ENCODE results near the gene N4BP2L2. TPM values are rescaled to one million over a fixed set of nuclear protein-coding genes. Genes with fewer than 3 reads are reported as not detected.

Gene N4BP2L2
- total and polyA plus RNA-seq, 2 donors (not counting 3 experiments of a cell fraction or from before 2014, with no cell fraction given), result 21.7 to 101 TPM

DNA sequence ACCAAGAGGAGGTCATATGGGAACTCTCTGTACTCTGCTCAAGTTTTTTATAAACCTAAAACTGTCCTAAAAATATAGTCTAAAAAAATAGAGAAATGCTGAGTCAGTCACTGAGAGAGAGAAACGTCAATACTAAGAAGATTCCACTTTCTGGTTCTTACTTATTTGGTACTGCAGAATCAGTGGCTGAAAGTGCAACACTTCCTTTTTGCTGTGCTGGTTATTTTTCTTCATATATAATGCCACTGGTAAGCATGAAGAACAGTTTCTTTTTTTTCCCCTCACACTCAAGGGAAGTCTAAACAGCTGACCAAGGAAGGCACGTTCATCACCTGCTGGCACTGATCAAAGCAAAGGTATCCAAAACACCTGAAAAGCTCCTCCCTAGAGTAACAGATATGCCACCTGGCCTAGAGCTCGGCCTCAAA is 66.4 kb downstream of the N4BP2L2 start:
- DNase-seq (ENCODE audit: low read depth, low spot score), result no peak
- no peak overlapping the region for H3K4me3 ChIP-seq (replicated peaks in 1 of 3; ENCODE audit: insufficient read depth in 1 of 3, low read depth in 1 of 3, low read length in 3 of 3)
- H3K4me2 ChIP-seq (ENCODE audit: insufficient read depth, low read length), result no peak overlapping the region
- no peaks in the 10 kb centered on the region for H3K9me1 ChIP-seq (replicated peaks; ENCODE audit: control insufficient read depth, extremely low read depth, insufficient read depth, low read length)
- no peak overlapping the region for H2AFZ ChIP-seq (ENCODE audit: low read depth, low read length)
- no peak overlapping the region for H3K27ac ChIP-seq (ENCODE audit: insufficient read depth, low read depth, low read length)
- H3K27me3 ChIP-seq (ENCODE audit: control insufficient read depth in 2 of 2, insufficient read depth in 2 of 2, low read length in 2 of 2), result no peaks in the 10 kb centered on the region
- no peak for FAIRE-seq
- dilution Hi-C loops (cut with MboI; ENCODE audit: extremely low pct_ligation_motif_present, low sequenced_read_pairs), result no loop called here
- H4K20me1 ChIP-seq (replicated peaks; ENCODE audit: control insufficient read depth, extremely low read depth, insufficient read depth, low read length), result no peaks in the 10 kb centered on the region
- no TSS peak for BruUV-seq (replicated peaks)
- intact Hi-C loops (cut with micrococcal nuclease), result no loop called here
- no peaks in the 10 kb centered on the region for H3K79me2 ChIP-seq (ENCODE audit: control insufficient read depth, insufficient read depth, low read length)
- peaks cover 0 to 2% of the 10 kb centered on the region in 2 experiments for H3K36me3 ChIP-seq (ENCODE audit: control insufficient read depth in 2 of 2, extremely low read depth in 1 of 2, insufficient read depth in 2 of 2, low read length in 2 of 2)
- H3K4me1 ChIP-seq (ENCODE audit: control insufficient read depth, extremely low read depth, insufficient read depth, low read length), result no peaks in the 10 kb centered on the region
- CTCF ChIA-PET, result interaction anchor here (1.7 kb wide), 1 partner anchor 9 kb away, joined by 5 read pairs; no protein-coding TSS in a partner anchor
- no peaks in the 10 kb centered on the region for H3K9me3 ChIP-seq (replicated peaks; ENCODE audit: control insufficient read depth, insufficient read depth, low read length)
- POLR2A ChIA-PET, result no interaction called here
- TF ChIP-seq JUN (IDR thresholded peaks at IDR 0.05; ENCODE audit: borderline replicate concordance, insufficient read depth, insufficient read length, low read depth) (no peak), POLR2A (IDR thresholded peaks at IDR 0.05; ENCODE audit: low read depth, low read length) (no peak), GATA2 (IDR thresholded peaks at IDR 0.05; ENCODE audit: insufficient read depth, insufficient read length, low read depth, low read length) (no peak), MYC (IDR thresholded peaks at IDR 0.05; ENCODE audit: low read depth, low read length) (no peak), POLR2AphosphoS5 (IDR thresholded peaks at IDR 0.05; ENCODE audit: insufficient read depth, low read depth, low read length) (no peak), FOS (IDR thresholded peaks at IDR 0.05; ENCODE audit: borderline replicate concordance, insufficient read depth, low read length) (no peak), EZH2 (IDR thresholded peaks at IDR 0.05; ENCODE audit: borderline replicate concordance, low read depth, low read length, severe bottlenecking) (no peak)
- TF ChIP-seq, protein P1, sequence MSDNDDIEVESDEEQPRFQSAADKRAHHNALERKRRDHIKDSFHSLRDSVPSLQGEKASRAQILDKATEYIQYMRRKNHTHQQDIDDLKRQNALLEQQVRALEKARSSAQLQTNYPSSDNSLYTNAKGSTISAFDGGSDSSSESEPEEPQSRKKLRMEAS (IDR thresholded peaks at IDR 0.05; ENCODE audit: insufficient read depth, insufficient read length), result no peak
- TF ChIP-seq, protein P2, sequence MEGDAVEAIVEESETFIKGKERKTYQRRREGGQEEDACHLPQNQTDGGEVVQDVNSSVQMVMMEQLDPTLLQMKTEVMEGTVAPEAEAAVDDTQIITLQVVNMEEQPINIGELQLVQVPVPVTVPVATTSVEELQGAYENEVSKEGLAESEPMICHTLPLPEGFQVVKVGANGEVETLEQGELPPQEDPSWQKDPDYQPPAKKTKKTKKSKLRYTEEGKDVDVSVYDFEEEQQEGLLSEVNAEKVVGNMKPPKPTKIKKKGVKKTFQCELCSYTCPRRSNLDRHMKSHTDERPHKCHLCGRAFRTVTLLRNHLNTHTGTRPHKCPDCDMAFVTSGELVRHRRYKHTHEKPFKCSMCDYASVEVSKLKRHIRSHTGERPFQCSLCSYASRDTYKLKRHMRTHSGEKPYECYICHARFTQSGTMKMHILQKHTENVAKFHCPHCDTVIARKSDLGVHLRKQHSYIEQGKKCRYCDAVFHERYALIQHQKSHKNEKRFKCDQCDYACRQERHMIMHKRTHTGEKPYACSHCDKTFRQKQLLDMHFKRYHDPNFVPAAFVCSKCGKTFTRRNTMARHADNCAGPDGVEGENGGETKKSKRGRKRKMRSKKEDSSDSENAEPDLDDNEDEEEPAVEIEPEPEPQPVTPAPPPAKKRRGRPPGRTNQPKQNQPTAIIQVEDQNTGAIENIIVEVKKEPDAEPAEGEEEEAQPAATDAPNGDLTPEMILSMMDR (IDR thresholded peaks at IDR 0.05; ENCODE audit: extremely low read depth in 1 of 2, insufficient read depth in 1 of 2, low read depth in 1 of 2, low read length in 2 of 2), result no peak
- H3K9ac ChIP-seq (replicated peaks; ENCODE audit: extremely low read depth, insufficient read depth, low read length), result no peak overlapping the region
